Brain microvascular endothelial cell (primary cell): Measurements from ENCODE around the gene RANBP6.

Source experiments
- DNase-seq: peaks from one replicate; pipeline ENCODE4 v3.0.0-alpha.2; 2020
- H3K27ac ChIP-seq: fragments of 250-450 bp; sonication (Bioruptor Pico); 2 replicates; pipeline ENCODE4 v1.5.1; 2020; ENCODE audit warnings: mild to moderate bottlenecking, moderate library complexity
- H3K27me3 ChIP-seq: fragments of 250-450 bp; sonication (Bioruptor Pico); replicated peaks from 2 replicates; pipeline ENCODE4 v1.5.1; 2020; ENCODE audit warnings: mild to moderate bottlenecking
- H3K36me3 ChIP-seq: fragments of 250-450 bp; sonication (Bioruptor Pico); replicated peaks from 2 replicates; pipeline ENCODE4 v1.5.1; 2020; ENCODE audit warnings: mild to moderate bottlenecking
- H3K4me3 ChIP-seq: 2 replicates; pipeline ENCODE4 v1.5.1; 2011; ENCODE audit warnings: low read depth, mild to moderate bottlenecking, control low read depth, low read length, moderate library complexity
- CTCF ChIP-seq: IDR thresholded peaks from 2 replicates; pipeline ENCODE4 v1.5.1; 2011; ENCODE audit warnings: low read depth, mild to moderate bottlenecking, moderate library complexity, low read length, control low read depth, inconsistent platforms; ENCODE audit errors: missing control alignments
- in situ Hi-C: cut with HindIII; loops from 2 replicates; pipeline ENCODE4 v1.10.0; 2017; ENCODE audit warnings: low sequenced_read_pairs, low pct_ligation_motif_present

Gene RANBP6

DNA sequence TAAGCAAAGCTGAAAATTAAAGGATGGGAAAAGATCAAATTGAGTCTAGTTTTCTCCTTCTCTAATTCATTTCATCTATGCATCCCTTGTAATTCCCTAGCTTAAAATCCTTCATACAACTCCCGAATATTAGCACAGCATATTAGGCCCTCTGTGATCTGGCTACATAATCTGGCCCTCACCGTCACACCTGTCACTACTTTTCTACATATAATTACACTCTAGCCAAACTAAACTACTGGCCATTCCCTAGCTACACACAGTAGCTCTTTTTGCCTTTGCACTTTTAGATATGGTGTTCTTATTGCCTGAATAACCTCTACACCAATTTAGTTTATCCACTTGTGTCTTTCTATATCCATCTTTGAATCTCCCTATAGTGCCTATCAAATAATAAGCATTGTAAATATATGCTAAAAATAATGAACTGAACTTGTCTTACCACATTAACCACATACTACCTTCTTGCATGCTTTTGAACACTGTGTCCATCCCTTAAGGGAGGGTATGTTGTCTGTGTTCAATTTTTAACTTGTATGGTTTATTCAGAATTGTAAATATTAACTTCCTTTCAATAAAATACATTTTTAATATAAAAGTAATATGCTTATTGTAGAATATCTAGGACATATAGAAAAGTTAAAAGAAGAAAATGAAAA is 15.9 kb downstream of the RANBP6 start:
- Histone ChIP-seq H3K27ac (no peak overlapping the region), H3K4me3 (no peak overlapping the region), H3K36me3 (no peaks in the 10 kb centered on the region), H3K27me3 (no peaks in the 10 kb centered on the region)
- no peak for DNase-seq
- no peak for TF ChIP-seq CTCF
- in situ Hi-C loops: no loop called here

DNA sequence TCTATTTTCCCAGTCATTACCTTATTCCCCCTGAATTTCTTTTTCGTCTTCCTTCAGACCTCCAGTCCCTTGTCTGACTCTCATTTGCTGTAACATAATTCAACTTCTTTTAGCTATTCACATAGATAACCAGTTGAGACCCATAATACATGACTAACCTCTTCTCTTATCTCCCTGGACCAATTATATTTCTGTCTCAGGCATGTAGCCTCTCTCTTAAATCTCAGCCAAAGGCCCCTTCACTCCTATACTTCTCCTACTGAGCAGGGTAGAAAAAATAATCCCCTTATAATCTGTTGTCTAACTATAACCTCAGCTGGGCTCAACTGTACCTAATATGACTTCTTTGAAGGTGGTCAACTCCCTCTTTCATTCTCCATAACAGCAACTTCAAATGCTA is 20.9 kb downstream of the RANBP6 start:
- H3K36me3 ChIP-seq: no peaks in the 10 kb centered on the region
- in situ Hi-C loops: no loop called here
- DNase-seq: no peak
- H3K27me3 ChIP-seq: no peaks in the 10 kb centered on the region
- TF ChIP-seq CTCF: no peak
- H3K4me3 ChIP-seq: no peak overlapping the region
- no peak overlapping the region for H3K27ac ChIP-seq

DNA sequence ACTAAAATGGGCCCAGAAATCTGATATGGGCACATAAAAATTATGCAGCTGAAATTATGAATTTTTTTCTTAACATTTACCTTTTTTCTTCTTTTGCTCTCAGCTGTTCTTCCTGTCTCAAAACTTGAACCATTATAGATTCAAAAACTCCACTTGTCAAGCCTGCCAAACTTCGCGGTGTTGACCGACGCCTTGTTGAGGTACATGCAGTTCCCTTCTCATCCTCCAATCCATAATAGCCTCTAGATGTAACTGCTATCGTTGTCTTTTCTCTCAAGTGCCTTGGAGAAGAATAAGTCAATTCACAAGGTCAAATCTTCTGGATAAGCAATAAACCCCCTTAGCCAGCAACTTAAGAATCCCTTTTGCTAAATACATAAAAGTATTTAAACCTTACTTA is 27.2 kb downstream of the RANBP6 start:
- no peak for DNase-seq
- TF ChIP-seq CTCF: no peak
- Histone ChIP-seq H3K36me3 (peaks cover 4% of the 10 kb centered on the region), H3K4me3 (no peak overlapping the region), H3K27ac (no peak overlapping the region), H3K27me3 (no peaks in the 10 kb centered on the region)
- in situ Hi-C loops: no loop called here

DNA sequence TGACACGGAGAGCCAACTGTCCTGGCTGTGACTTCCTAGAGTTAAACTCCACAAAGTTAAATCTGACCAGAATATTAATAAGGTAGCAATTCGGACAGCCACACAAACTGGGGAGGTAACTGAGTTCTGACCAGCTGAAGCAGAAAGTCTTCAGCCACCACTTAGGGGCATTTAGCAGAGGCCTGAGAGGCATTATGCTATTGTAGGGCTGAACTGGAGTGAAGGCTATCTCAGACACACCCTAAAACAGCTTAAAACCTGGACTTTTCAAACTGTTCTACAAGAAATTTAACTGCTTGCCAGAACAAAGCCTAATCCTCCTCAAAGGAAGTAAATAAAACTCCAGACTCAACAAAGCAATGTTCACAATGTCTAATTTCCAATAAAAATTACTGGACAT is 32.4 kb downstream of the RANBP6 start:
- in situ Hi-C loops: no loop called here
- H3K4me3 ChIP-seq: no peak overlapping the region
- DNase-seq: no peak
- H3K36me3 ChIP-seq: peaks cover 4% of the 10 kb centered on the region
- no peaks in the 10 kb centered on the region for H3K27me3 ChIP-seq
- H3K27ac ChIP-seq: no peak overlapping the region
- no peak for TF ChIP-seq CTCF

- H3K27me3 ChIP-seq: no peaks in the 10 kb centered on the region
- H3K36me3 ChIP-seq: peaks cover 4% of the 10 kb centered on the region
- H3K4me3 ChIP-seq: no peak overlapping the region
- H3K27ac ChIP-seq: no peak overlapping the region
- in situ Hi-C loops: no loop called here
- no peak for TF ChIP-seq CTCF
- no peak for DNase-seq
These were observed 33.1 kb downstream of the RANBP6 start for GRCh38 chr9:5982317-5982716.

DNA sequence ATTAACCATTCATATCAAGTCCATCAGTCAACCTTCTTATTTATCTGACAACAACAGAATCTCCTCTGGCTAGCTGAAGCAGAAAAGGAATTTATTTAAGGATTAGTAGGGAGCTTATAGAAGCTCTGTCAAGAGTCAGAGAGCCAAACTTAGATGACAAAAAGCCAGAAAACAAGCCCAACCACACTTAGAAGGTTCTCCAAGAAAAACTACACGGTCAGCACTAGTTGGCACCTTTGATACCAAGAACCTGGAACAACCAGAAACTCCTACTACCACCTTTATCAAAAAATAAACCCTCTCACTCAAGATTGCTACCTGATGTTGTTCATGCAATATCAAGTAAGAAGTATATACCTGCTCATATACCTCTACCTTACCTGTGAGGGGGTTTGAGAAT is 36.9 kb downstream of the RANBP6 start:
- Histone ChIP-seq H3K4me3 (no peak overlapping the region), H3K27ac (no peak overlapping the region), H3K36me3 (no peaks in the 10 kb centered on the region), H3K27me3 (no peaks in the 10 kb centered on the region)
- no peak for TF ChIP-seq CTCF
- in situ Hi-C loops: no loop called here
- no peak for DNase-seq
